Astrocyte of the hippocampus (primary cell): ENCODE results near the gene OR11A1.

Experiments used
- DNase-seq: peaks from one replicate; pipeline ENCODE4 v3.0.0; 2011; ENCODE audit warnings: low read depth, low spot score

The OR11A1 gene

DNA sequence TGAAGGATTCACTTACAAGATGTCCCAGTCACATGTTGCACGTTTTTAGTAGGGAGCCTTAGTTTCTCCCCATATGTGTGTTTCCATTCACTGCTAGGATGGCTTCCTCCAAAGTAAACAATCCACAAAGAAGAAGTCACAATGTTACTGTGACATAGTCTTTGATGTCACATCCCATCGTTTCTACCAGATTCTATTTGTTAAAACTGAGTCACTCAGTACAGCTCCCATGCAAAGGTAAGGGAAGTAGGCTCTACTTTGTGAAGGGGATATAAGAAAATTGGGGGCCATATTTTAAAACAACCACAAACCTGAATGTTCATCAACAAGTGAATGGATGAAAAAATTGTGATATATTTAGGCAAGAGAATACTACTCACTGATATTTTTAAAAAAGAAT is at the start of gene OR11A1, which contains the start of gene OR2H1:
Gene OR11A1, minus strand, starts transcription at position 101 of the 400 bp plus-strand sequence. CDS start 29,430 bp downstream, outside the sequence.
Gene OR2H1, plus strand, starts transcription at position 185 of the 400 bp plus-strand sequence. CDS start 4,615 bp downstream, outside the sequence.
- no peak for DNase-seq

DNA sequence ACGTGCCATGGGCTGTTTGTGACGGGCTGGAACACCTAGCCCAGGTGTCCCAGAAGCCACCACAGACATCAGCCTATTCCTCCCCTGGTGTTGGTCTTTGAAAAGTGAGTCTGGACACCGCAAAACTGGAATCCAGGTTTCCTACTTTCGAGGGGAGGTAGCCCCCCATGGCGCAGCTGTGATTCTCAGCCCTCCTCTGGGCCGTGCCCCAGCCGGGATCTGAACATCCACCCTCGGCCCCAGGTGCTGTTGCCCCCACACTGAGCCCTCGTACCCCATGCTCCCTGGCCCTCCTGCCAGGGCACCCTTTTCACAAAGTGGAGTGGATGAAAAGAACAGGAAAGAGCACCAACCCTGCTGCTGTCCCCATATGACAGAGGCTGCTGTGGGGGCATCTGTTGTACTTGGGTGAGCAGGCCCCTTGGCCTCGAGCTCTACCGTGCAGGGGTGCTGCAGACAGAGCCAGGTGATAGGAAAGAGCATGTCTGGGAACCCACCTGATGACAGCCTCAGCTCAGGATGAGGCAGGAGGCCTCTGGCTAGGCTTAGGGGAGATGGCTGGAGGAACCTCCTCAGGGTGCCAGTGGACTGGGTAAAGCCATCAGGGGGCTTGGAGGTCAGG is 49.7 kb upstream of the OR11A1 start:
- no peak for DNase-seq

DNA sequence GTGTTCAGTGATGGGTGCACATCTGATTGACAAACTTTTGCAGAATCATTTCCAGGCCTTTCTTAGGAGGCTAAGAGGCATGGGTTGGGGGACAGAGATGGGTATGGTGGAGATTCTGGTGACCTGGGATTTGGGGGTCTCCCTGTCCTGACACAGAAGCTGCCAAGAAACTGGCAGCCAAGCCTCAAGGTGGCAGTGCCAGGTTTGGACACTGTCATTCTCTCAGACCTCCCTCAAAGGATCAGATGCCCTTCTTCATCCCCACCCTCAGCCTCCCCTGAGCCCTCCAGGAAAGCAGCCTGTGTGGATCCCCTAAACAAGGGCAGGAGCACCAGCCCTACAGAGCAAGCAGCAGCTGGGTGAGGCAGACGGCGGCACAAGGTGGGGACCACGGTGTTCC is 48.9 kb upstream of the OR11A1 start:
- DNase-seq = no peak

DNA sequence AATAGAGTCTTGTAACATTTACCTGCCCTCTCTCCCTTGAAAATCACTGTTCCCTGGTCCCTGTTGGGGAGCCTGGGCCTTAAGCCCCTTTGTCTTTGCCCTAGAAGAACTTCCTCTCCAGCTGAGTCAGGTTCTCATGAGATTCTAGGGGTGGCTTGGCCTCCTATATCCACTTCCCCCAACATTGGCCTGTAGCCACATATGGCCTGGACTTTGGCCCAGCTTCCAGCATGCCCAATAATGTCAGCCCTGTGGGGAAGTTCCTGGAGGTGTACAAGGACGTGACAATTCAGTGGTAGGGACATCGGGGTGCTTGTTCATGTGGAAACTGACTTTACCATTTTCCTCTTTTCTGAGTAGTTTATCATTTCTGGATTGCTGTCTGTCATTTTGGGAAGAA is 48.1 kb upstream of the OR11A1 start:
- no peak for DNase-seq

DNA sequence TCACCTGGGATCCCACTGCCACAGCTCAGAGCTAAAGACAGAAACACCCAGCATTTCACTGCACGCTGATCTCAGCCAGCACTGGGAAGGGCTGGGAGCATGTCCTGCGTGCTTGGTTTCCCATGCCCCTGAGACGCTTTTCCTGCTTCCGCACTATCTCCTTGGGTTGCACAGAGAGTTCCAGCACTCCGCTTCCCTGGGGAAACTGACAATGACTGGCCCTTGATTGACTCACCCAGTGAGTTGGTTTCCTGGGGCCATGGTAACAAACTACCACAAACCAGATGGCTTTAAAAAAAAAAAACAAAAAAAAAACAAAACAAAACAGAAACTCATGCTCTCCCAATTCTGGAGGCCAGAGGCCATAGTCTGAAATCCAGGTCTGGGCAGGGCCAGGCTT is 45.7 kb upstream of the OR11A1 start:
- no peak for DNase-seq

GRCh38 chr6:29502181-29502580 is 45.3 kb upstream of the OR11A1 start:
- DNase-seq = no peak

GRCh38 chr6:29501106-29501505 is 44.2 kb upstream of the OR11A1 start:
- no peak for DNase-seq

DNA sequence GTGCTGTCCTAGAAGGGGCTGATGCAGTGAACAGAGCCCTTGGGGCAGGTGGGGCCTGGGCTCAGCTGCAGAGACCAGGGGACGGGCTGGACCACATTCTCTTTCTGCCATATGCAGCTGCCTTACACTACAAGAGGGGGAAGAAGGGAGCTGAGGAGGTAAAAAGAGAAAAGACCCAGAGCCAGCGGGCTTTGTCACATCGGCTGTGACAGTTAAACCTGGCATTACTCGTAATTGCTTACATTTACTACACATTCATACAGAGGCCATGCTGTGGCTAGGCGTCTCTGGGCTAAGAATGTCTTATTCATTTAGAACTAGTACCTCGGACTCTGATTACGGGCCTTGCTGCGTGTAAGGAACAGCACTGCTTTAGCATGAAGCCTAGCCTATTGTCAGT is 43.7 kb upstream of the OR11A1 start:
- no peak for DNase-seq

- DNase-seq = no peak
Observed at GRCh38 chr6:29499704-29500103, 42.8 kb upstream of the OR11A1 start.

DNA sequence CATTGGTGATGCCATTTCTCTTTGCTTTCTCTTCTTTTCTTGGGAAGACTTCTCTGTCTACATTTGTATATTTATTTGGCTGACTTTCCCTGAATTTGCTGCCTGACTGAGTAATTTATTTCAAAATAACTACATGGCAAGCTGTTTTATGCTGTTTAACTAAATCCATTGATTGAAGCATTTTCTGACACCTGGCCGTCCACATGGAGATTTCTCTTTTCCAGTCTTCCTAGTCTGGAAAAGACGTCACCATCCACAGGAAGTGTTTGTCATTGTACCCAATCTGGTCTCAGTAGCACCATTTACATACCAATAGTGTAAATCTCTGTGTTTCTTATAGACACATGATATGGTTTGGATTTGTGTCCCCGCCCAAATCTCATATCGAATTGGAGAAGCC is 40.1 kb upstream of the OR11A1 start:
- no peak for DNase-seq

DNA sequence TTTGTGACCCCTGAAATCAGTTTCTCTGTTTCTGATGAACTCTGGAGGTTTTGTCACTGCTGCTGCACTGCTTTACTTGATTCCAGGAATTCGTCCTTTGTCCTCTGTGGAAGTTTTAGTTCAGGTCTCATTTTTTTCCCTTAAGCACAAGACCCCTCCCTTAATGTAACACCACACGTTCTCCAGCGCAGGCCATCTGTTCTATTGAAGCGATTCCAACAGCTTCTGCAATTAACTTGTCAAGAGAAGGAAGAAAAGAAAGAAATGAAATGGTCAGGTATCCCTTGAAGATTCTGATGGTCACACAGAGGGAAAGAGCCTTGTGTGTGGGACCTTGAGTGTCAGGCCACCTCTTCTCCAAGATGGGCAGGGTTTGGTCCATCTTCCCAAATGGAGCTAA is 38.7 kb upstream of the OR11A1 start:
- no peak for DNase-seq

DNA sequence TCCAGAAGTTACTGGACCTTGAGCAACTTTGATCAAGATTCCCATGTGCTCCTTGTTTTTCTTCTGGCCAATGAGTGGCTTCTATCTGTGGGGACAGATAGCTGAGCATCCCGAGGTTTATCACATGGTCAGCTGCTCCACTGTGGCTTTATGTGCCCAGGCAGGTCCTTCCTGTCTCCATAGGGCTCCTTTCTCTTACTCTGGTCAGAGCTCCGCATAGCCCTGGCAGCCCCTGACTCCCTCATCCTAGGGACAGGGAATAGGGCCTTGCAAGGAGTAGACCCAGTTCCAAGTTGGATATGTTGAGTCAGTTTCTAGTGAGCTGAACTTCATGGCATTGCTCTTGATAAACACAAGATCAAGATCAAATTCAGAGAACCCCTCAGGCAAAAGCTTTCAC is 37.3 kb upstream of the OR11A1 start:
- no peak for DNase-seq

DNA sequence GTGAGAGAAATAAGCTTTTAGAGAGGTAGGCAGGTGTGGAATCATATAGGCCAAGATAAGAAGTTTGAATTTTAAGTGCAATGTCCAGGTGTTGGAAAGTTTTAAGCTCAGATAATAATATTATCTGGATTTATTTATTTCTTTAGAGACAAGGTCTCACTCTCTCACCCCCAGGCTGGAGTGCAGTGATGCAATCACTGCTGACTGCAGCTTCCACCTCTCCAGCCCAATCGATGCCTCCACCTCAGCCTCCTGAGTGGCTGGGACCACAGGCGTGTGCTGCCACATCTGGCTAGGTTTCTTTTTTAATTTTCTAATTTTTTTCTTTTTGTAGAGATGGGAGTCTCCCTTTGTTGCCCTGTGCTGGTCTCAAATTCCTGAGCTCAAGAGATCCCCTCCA is 36.4 kb upstream of the OR11A1 start:
- DNase-seq = no peak

- no peak for DNase-seq
Observed at GRCh38 chr6:29491574-29491973, 34.7 kb upstream of the OR11A1 start.

- no peak for DNase-seq
Observed at GRCh38 chr6:29490552-29490951, 33.7 kb upstream of the OR11A1 start.

DNA sequence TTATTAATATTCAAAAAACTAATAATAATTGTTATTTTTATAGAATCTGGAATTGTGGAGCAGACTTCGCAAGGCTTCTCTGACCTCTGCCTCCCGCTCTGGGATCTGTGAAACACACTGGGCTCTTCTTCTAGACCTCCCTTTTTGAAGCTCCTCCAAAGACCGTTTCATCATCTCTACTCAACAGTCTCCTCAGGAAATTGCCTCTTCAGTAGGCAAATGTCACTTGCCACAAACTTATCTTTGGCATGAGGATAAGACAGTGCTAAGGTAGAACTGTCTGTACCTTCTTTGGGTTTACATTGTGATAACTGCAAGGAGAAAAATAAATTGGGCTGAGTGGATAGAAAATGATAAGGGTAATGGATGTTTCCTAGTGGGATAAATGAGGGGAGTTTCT is 33.2 kb upstream of the OR11A1 start:
- no peak for DNase-seq

- no peak for DNase-seq
Observed at GRCh38 chr6:29489286-29489685, 32.4 kb upstream of the OR11A1 start.

- no peak for DNase-seq
Observed at GRCh38 chr6:29488874-29489273, 32.0 kb upstream of the OR11A1 start.

DNA sequence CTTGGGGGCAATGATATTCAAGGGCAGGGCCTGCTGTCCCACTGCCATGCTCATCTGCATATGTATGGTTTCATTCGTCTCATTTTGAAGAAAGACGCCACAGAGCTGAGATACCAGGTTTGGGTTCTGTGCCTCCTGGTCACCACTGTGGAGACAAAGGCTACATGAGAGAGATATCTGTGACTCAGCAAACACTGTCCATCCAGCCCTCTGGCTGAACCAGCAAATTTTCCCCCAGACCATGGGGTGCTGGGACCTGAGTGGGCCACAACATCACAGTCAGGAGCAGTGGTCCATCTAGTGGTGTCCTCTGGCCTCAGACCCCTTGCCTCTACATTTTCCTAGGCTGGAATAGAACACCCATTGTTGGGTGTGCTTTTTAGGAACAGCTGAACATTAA is 30.8 kb upstream of the OR11A1 start, which contains the start of gene MAS1L:
Gene MAS1L, minus strand, starts transcription at position 297 of the 400 bp plus-strand sequence. Its CDS starts 54 bp downstream, at position 243.
- DNase-seq = no peak

DNA sequence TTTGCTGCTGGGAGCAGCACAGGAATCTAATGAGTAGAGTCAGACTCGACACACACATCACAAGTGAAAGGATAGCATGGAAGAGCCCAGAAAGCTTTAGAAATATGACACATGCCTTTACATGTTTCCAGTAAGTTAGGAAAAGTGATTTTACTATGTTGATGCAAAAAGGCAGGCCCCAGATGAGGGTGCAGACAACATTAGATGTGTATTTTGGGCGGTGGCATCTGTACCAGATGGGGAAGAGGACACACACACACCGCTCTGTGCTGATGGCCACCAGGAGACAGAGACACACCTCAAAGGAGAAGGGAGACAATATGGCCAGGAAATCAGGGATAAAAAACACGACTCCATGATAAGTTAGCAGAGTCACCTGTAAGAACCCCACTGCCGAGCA is 30.3 kb upstream of the OR11A1 start:
- no peak for DNase-seq

DNA sequence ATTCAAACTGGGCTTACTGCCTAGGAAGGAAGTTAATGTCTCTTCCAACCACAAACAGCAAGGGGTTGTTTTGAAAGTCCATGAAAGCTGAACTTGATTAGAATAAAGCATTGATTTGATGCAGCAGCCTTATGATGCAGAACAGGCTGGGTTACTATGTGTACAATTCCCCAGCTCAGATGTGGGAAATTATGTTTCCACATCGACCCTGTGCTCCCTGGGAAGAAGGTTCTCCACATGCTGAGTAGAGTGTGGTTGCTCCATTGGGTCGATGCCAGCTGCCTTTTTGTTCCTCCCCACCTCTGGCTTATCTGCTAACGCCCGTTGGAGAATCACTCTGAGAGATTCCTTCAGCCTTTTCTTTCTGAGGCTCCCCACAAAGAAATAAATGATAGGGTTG is 29.7 kb upstream of the OR11A1 start:
- DNase-seq = no peak

GRCh38 chr6:29483735-29484134 is 26.9 kb upstream of the OR11A1 start:
- DNase-seq = no peak

DNA sequence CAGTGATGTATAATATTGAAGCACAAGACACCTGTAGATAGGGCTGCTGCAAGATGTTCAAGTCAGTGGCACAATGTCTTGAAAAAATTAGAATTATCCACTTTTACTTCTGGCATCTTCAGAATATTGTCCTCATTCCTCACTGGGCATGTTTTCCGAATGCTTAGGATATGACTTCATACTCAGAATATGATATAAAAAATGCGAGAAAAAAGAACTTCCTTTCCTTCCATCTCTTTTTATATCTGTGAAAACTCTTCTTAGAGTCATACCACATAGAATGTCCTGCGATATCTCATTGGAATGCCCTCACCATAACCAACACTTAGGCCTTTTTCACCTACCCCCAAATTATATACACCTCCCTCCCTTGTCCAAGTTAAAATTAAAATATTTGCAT is 26.3 kb upstream of the OR11A1 start:
- DNase-seq = no peak

DNA sequence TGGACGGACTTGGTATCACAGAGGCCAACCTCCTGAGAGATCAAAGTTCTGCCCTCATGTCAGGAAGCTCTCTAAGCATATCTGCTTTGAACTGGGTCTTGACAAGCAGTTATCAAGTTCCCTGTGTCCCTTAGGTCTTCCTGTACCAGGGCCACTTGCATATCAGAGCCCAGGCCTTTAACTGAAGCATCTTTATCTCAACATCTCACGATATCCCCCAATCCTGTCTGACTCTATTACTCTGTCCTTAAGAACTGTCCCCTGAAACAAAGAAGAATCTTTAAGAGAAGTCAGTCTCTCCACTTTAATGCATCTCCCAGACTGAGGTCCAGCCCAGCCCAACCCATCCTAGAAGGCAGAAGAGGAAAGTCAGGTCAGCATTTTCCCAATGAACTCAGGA is 22.7 kb upstream of the OR11A1 start:
- no peak for DNase-seq
